ENCODE results near the gene HOXA5. TPM values are rescaled to one million over a fixed set of nuclear protein-coding genes. Genes with fewer than 3 reads are reported as not detected.

The HOXA5 gene
- total and polyA plus RNA-seq, 2 of the 8 experiments (the other 6 are each of a cell fraction or from before 2014, with no cell fraction given), result not detected

- no peak overlapping the region for H3K27ac ChIP-seq (ENCODE audit: low read depth, low read length)
- H3K56ac ChIP-seq (replicated peaks; ENCODE audit: insufficient read length, low read depth, low read length), result no peak overlapping the region
- no peak overlapping the region for H4K91ac ChIP-seq (replicated peaks; ENCODE audit: insufficient read length, low read length)
- no peak overlapping the region for H2BK12ac ChIP-seq (ENCODE audit: low read depth, low read length)
- peak overlapping the region; percentile 5 to 50; a peak in 3 of 4 replicates for H3K4me2 ChIP-seq (ENCODE audit: insufficient read depth in 1 of 2, low read depth in 2 of 2, low read length in 2 of 2)
- H3K4me3 ChIP-seq (ENCODE audit: extremely low read depth in 1 of 4, insufficient read depth in 2 of 4, low read depth in 3 of 4, low read length in 4 of 4), result peak overlapping the region in 1 of 4 experiments; percentile 25; a peak in 1 of 8 replicates
- H3K36me3 ChIP-seq (ENCODE audit: control insufficient read depth in 2 of 4, insufficient read depth in 4 of 4, low read length in 3 of 4), result peaks cover 0 to 14% (median 0%) of the 10 kb centered on the region in 4 experiments; a peak in 1 of 8 replicates
- peaks cover 98 to 100% (median 99%) of the 10 kb centered on the region in 4 experiments for H3K27me3 ChIP-seq (replicated peaks in 1 of 4; ENCODE audit: control insufficient read depth in 3 of 4, extremely low read depth in 1 of 4, insufficient read depth in 3 of 4, low read length in 3 of 4)
- 0 out of 2 replicates have a peak overlapping the region, but pooled peaks have one; percentile 7 for H4K8ac ChIP-seq (ENCODE audit: extremely low read depth, insufficient read depth, low read length)
- H3K79me1 ChIP-seq (ENCODE audit: low read depth, low read length), result no peaks in the 10 kb centered on the region
- H3K23me2 ChIP-seq (ENCODE audit: low read depth, low read length), result 0 out of 2 replicates have a peak, but pooled peaks cover 1% of the 10 kb centered on the region
- no peak overlapping the region for H2BK15ac ChIP-seq (ENCODE audit: low read length)
- WGBS, 2 experiments (ENCODE audit: extremely low coverage in 1 of 2, insufficient coverage in 1 of 2, insufficient read length in 1 of 2, insufficient replicate concordance in 2 of 2, low coverage in 1 of 2, low lambda C conversion rate in 2 of 2, missing lambda C conversion rate in 1 of 2), result 2% methylated on average over 44 of the region's 44 CpGs; no CpG with 5 or more reads in 1 of the 2 experiments
- H3K9ac ChIP-seq (replicated peaks in 1 of 4; ENCODE audit: extremely low read depth in 1 of 4, low read depth in 3 of 4, low read length in 3 of 4), result no peak overlapping the region
- H3K23ac ChIP-seq (ENCODE audit: insufficient read length), result no peak overlapping the region
- no peak overlapping the region for H3K4ac ChIP-seq (replicated peaks; ENCODE audit: insufficient read length, low read depth, low read length)
- H2BK5ac ChIP-seq (ENCODE audit: low read depth, low read length), result no peak overlapping the region
- H2AK5ac ChIP-seq (ENCODE audit: low read depth, low read length), result no peak overlapping the region
- H3K79me2 ChIP-seq (ENCODE audit: control insufficient read depth in 1 of 2, insufficient read depth in 2 of 2, low read length in 2 of 2), result no peaks in the 10 kb centered on the region
- no peak overlapping the region for H4K5ac ChIP-seq (ENCODE audit: insufficient read length, low read depth, low read length)
- no peak overlapping the region for H3K18ac ChIP-seq (ENCODE audit: extremely low read depth, low read length)
- H3K9me3 ChIP-seq (ENCODE audit: insufficient read depth in 2 of 2, low read depth in 1 of 2, low read length in 1 of 2), result no peaks in the 10 kb centered on the region
- ChIA-PET CTCF (ENCODE audit: partially characterized antibody) (interaction anchor here (0.6 to 2.9 kb wide), 11 partner anchors 10 to 131 kb away, joined by 3 to 13 read pairs (median 3); partner anchors contain the start of gene HOXA5), POLR2A (ENCODE audit: partially characterized antibody) (interaction anchor here (1.3 to 2.8 kb wide), 2 partner anchors 10 to 12 kb away, joined by 5 to 6 read pairs; partner anchors contain the start of gene HOXA1)
- H4K20me1 ChIP-seq (replicated peaks in 1 of 2; ENCODE audit: control insufficient read depth in 1 of 2, insufficient read depth in 2 of 2, low read length in 2 of 2), result peaks cover 25 to 40% of the 10 kb centered on the region in 2 experiments
- H3K4me1 ChIP-seq (replicated peaks in 1 of 4; ENCODE audit: control insufficient read depth in 3 of 4, insufficient read depth in 4 of 4, low read length in 3 of 4), result peaks cover 0 to 15% (median 8%) of the 10 kb centered on the region in 4 experiments; a peak in 5 of 7 replicates
- no peak for FAIRE-seq
- H2AFZ ChIP-seq (ENCODE audit: low read length), result no peak overlapping the region
- H2BK20ac ChIP-seq (ENCODE audit: low read length), result 0 out of 2 replicates have a peak overlapping the region, but pooled peaks have one; percentile 48
- no peak overlapping the region for H3K14ac ChIP-seq (ENCODE audit: insufficient read length)
- H2BK120ac ChIP-seq (replicated peaks; ENCODE audit: low read depth, low read length), result no peak overlapping the region
- DNase-seq (ENCODE audit: low read depth in 1 of 2, low spot score in 2 of 2), result peak in 1 of 2 experiments; percentile 68
- TF ChIP-seq RNF2 (IDR thresholded peaks at IDR 0.05; ENCODE audit: borderline replicate concordance, low read depth, low read length, missing control alignments, poor library complexity, severe bottlenecking) (peak; percentile 98), TBP (IDR thresholded peaks at IDR 0.05; ENCODE audit: low read depth, low read length) (no peak), RAD21 (IDR thresholded peaks at IDR 0.05 in 1 of 2, conservative IDR thresholded peaks at IDR 0.05 in 1 of 2; ENCODE audit: low read depth in 2 of 2, low read length in 2 of 2) (peak in 1 of 2 experiments; percentile 8; a peak in 1 of 4 replicates), CREB1 (IDR thresholded peaks at IDR 0.05) (no peak), EP300 (IDR thresholded peaks at IDR 0.05; ENCODE audit: borderline replicate concordance in 1 of 2, low read depth in 2 of 2, low read length in 2 of 2) (no peak), SIRT6 (IDR thresholded peaks at IDR 0.05; ENCODE audit: low read length) (no peak), RFX5 (IDR thresholded peaks at IDR 0.05; ENCODE audit: borderline replicate concordance, low read depth, low read length) (no peak), KDM5A (IDR thresholded peaks at IDR 0.05; ENCODE audit: low read length) (no peak)
These were observed 37.1 kb downstream of the HOXA5 start for GRCh38 chr7:27106181-27106900.
